Astrocyte of the hippocampus (primary cell): ENCODE data around the gene TERT.

Source experiments
- DNase-seq: peaks from one replicate; pipeline ENCODE4 v3.0.0; 2011; ENCODE audit warnings: low read depth, low spot score

The TERT gene

GRCh38 chr5:1318659-1319251 lies 23.9 kb upstream of the TERT start:
- no peak for DNase-seq

GRCh38 chr5:1317921-1318565 lies 23.2 kb upstream of the TERT start:
- DNase-seq, result no peak

GRCh38 chr5:1316588-1317340 lies 21.9 kb upstream of the TERT start:
- DNase-seq, result no peak

GRCh38 chr5:1315709-1316587 lies 21.1 kb upstream of the TERT start:
- peak; percentile 21 for DNase-seq

- DNase-seq, result no peak
Measured at GRCh38 chr5:1315018-1315708, 20.3 kb upstream of the TERT start.

- DNase-seq, result no peak
Measured at GRCh38 chr5:1314564-1314982, 19.7 kb upstream of the TERT start.

GRCh38 chr5:1312993-1313833 lies 18.3 kb upstream of the TERT start:
- DNase-seq, result no peak

GRCh38 chr5:1312206-1312605 lies 17.3 kb upstream of the TERT start:
- DNase-seq, result no peak

- no peak for DNase-seq
Measured at GRCh38 chr5:1311439-1312055, 16.7 kb upstream of the TERT start.

GRCh38 chr5:1310118-1310517 lies 15.2 kb upstream of the TERT start:
- no peak for DNase-seq

- no peak for DNase-seq
Measured at GRCh38 chr5:1304033-1304432, 9.2 kb upstream of the TERT start.

GRCh38 chr5:1302258-1302657 lies 7.4 kb upstream of the TERT start:
- no peak for DNase-seq

GRCh38 chr5:1300581-1301083 lies 5.8 kb upstream of the TERT start:
- no peak for DNase-seq

GRCh38 chr5:1299961-1300360 lies 5.1 kb upstream of the TERT start:
- no peak for DNase-seq

GRCh38 chr5:1299511-1299850 lies 4.6 kb upstream of the TERT start:
- DNase-seq, result no peak

- no peak for DNase-seq
Measured at GRCh38 chr5:1298723-1299510, 4.0 kb upstream of the TERT start.

GRCh38 chr5:1298067-1298551 lies 3.2 kb upstream of the TERT start:
- no peak for DNase-seq

GRCh38 chr5:1297243-1297642 lies 2.4 kb upstream of the TERT start:
- no peak for DNase-seq

- DNase-seq, result no peak
Measured at GRCh38 chr5:1295650-1296037, 776 bp upstream of the TERT start.
